GM10266 (cell line): Measurements from ENCODE around the gene TMEM184A.

Experiments used
- DNase-seq: peaks from one replicate; pipeline ENCODE4 v3.0.0; 2012; ENCODE audit errors: extremely low spot score
- CTCF ChIP-seq: IDR thresholded peaks from 2 replicates; pipeline ENCODE4 v1.5.1; 2012; ENCODE audit warnings: mild to moderate bottlenecking, low read depth; ENCODE audit not compliant: control insufficient read depth, insufficient read depth; ENCODE audit errors: missing control alignments

TMEM184A gene

GRCh38 chr7:1544178-1544895, 11.7 kb downstream of the TMEM184A start:
- DNase-seq = no peak
- TF ChIP-seq CTCF = no peak

- TF ChIP-seq CTCF = no peak
- no peak for DNase-seq
Measured at GRCh38 chr7:1543826-1544177, 12.2 kb downstream of the TMEM184A start.

GRCh38 chr7:1542841-1543747, 12.9 kb downstream of the TMEM184A start:
- TF ChIP-seq CTCF = no peak
- no peak for DNase-seq

- no peak for TF ChIP-seq CTCF
- DNase-seq = no peak
Measured at GRCh38 chr7:1542329-1542728, 13.7 kb downstream of the TMEM184A start.

- no peak for TF ChIP-seq CTCF
- no peak for DNase-seq
Measured at GRCh38 chr7:1541431-1542162, 14.4 kb downstream of the TMEM184A start.

- TF ChIP-seq CTCF = no peak
- no peak for DNase-seq
Measured at GRCh38 chr7:1540776-1541271, 15.2 kb downstream of the TMEM184A start.
